GM12878 (cell line): ENCODE measurements around the gene RNF169. TPM values are rescaled to one million over a fixed set of nuclear protein-coding genes. Genes with fewer than 3 reads are reported as not detected.

Source experiments
- ATAC-seq: fragments of 200-7000 bp; cut with Tn5 transposase; 3 replicates; pipeline ENCODE4 v1.9.1; 2020; ENCODE audit warnings: mild to moderate bottlenecking, moderate library complexity
- BruUV-seq: library from RNA; stranded (reverse); fragments of 400-500 nt; replicated peaks from 2 replicates; lab custom pipeline; 2021; lab: Mats Ljungman, UMichigan
- CTCF ChIA-PET: fragments of 300-600 bp; sonication (Branson Sonifier 250); formaldehyde crosslinking; extraction: SDS; loops from one replicate; lab custom pipeline; 2021; ENCODE audit warnings: inconsistent platforms; lab: Yijun Ruan, JAX
- POLR2A ChIA-PET: fragments of 350-600 bp; formaldehyde crosslinking; extraction: SDS; loops from one replicate; lab custom pipeline; 2021; ENCODE audit warnings: inconsistent platforms; lab: Charles Lee
- RAD21 ChIA-PET: fragments of 300-600 bp; sonication (Branson Sonifier 250); formaldehyde crosslinking; loops from one replicate; lab custom pipeline; 2023; ENCODE audit warnings: antibody characterized with exemption; ENCODE audit not compliant: unreplicated experiment; lab: Charles Lee
- SMC1A ChIA-PET: fragments of 300-600 bp; sonication (Branson Sonifier 250); formaldehyde crosslinking; loops from one replicate; lab custom pipeline; 2023; ENCODE audit not compliant: unreplicated experiment, uncharacterized antibody; lab: Charles Lee
- DNase-seq: peaks from one replicate; pipeline ENCODE4 v3.0.0-alpha.2; 2011; ENCODE audit warnings: low read depth, low spot score
- FAIRE-seq: peaks from 3 replicates; lab custom pipeline; 2011; peaks lifted over from hg19 to GRCh38; lab: Jason Lieb, UNC
- H2AFZ ChIP-seq: 2 replicates; pipeline ENCODE4 v1.6.0; 2011; ENCODE audit warnings: low read depth, low read length, control low read depth; ENCODE audit not compliant: control insufficient read depth
- H3K27ac ChIP-seq: 2 replicates; pipeline ENCODE4 v1.5.1; 2011; ENCODE audit warnings: control low read depth; ENCODE audit not compliant: control insufficient read depth, insufficient read depth
- H3K27me3 ChIP-seq, 2 experiments: replicated peaks in 1 of 2; 2 replicates each; pipeline versions ENCODE4 v1.6.0 to v1.6.1; 2011; ENCODE audit warnings: low read length in 1 of 2; ENCODE audit not compliant: control insufficient read depth in 2 of 2, insufficient read depth in 2 of 2
- H3K36me3 ChIP-seq, 2 experiments: 2 replicates each; pipeline ENCODE4 v1.5.1; 2011; ENCODE audit warnings: low read length in 1 of 2; ENCODE audit not compliant: control insufficient read depth in 2 of 2, insufficient read depth in 2 of 2
- H3K4me1 ChIP-seq: 2 replicates; pipeline ENCODE4 v1.6.1; 2011; ENCODE audit warnings: mild to moderate bottlenecking, low read length, moderate library complexity, mixed read lengths; ENCODE audit not compliant: control insufficient read depth, insufficient read depth
- H3K4me2 ChIP-seq: 2 replicates; pipeline ENCODE4 v1.6.0; 2011; ENCODE audit warnings: control low read depth; ENCODE audit not compliant: control insufficient read depth, insufficient read depth
- H3K4me3 ChIP-seq: fragments of 200-600 bp; sonication (generic); 2 replicates; pipeline ENCODE4 v1.5.1; 2016
- H3K79me2 ChIP-seq: 2 replicates; pipeline ENCODE4 v1.6.0; 2011; ENCODE audit warnings: low read length; ENCODE audit not compliant: control insufficient read depth, insufficient read depth
- H3K9ac ChIP-seq: 2 replicates; pipeline ENCODE4 v1.8.0; 2011; ENCODE audit warnings: low read length, control low read depth, mixed read lengths; ENCODE audit not compliant: control insufficient read depth, insufficient read depth
- H3K9me3 ChIP-seq: replicated peaks from 3 replicates; pipeline ENCODE4 v1.5.1; 2011; ENCODE audit warnings: mild to moderate bottlenecking, low read length; ENCODE audit not compliant: control insufficient read depth, insufficient read depth
- H4K20me1 ChIP-seq: 2 replicates; pipeline ENCODE4 v1.6.0; 2011; ENCODE audit not compliant: control insufficient read depth, insufficient read depth
- ATF7 ChIP-seq: fragments of 450-650 bp; IDR thresholded peaks from 2 replicates; pipeline ENCODE4 v1.6.1; 2016; ENCODE audit warnings: low read depth, mild to moderate bottlenecking
- BCL11A ChIP-seq: IDR thresholded peaks from 2 replicates; pipeline ENCODE4 v1.6.1; 2011; ENCODE audit warnings: low read depth, low read length
- BCLAF1 ChIP-seq: fragments of 450-650 bp; IDR thresholded peaks from 2 replicates; pipeline ENCODE4 v1.6.1; 2017; ENCODE audit warnings: antibody characterized with exemption, mild to moderate bottlenecking, moderate library complexity
- CTCF ChIP-seq, 3 experiments: IDR thresholded peaks in 2 of 3; conservative IDR thresholded peaks in 1 of 3; 2 replicates each; pipeline ENCODE4 v1.5.1; 2011; ENCODE audit warnings: low read depth in 3 of 3, low read length in 3 of 3, mild to moderate bottlenecking in 3 of 3, control low read depth in 2 of 3, moderate library complexity in 2 of 3, inconsistent platforms in 1 of 3, mixed read lengths in 1 of 3; ENCODE audit not compliant: control insufficient read depth in 2 of 3, insufficient read depth in 1 of 3; ENCODE audit errors: extremely low read depth in 1 of 3
- EED ChIP-seq: sonication (generic); IDR thresholded peaks from 2 replicates; pipeline ENCODE4 v1.6.1; 2016; ENCODE audit warnings: antibody characterized with exemption, low read depth
- EGR1 ChIP-seq, 2 experiments: IDR thresholded peaks; 1 replicate in 1 of 2; 2 replicates in 1 of 2; pipeline ENCODE4 v1.6.1; 2011 to 2012; ENCODE audit warnings: low read depth in 2 of 2, low read length in 2 of 2, borderline replicate concordance in 1 of 2, mild to moderate bottlenecking in 1 of 2, moderate library complexity in 1 of 2
- ELK1 ChIP-seq: IDR thresholded peaks from 2 replicates; pipeline ENCODE4 v1.6.1; 2012; ENCODE audit warnings: low read depth, low read length, improper control_type of control experiment
- ETV6 ChIP-seq, 2 experiments: fragments of 450-650 bp in 1 of 2; IDR thresholded peaks in 1 of 2; conservative IDR thresholded peaks in 1 of 2; 2 replicates each; pipeline ENCODE4 v1.6.1; 2014; ENCODE audit warnings: antibody characterized with exemption in 1 of 2, borderline replicate concordance in 1 of 2, low read depth in 1 of 2, mild to moderate bottlenecking in 1 of 2, moderate library complexity in 1 of 2
- IKZF1 ChIP-seq: fragments of 450-650 bp; conservative IDR thresholded peaks from 2 replicates; pipeline ENCODE4 v1.6.1; 2017; ENCODE audit warnings: antibody characterized with exemption, mild to moderate bottlenecking
- IKZF2 ChIP-seq, 2 experiments: fragments of 450-650 bp; IDR thresholded peaks; 2 replicates each; pipeline ENCODE4 v1.6.1; 2017; ENCODE audit warnings: mild to moderate bottlenecking in 2 of 2, moderate library complexity in 2 of 2
- JUNB ChIP-seq: IDR thresholded peaks from 2 replicates; pipeline ENCODE4 v1.6.1; 2016; ENCODE audit warnings: antibody characterized with exemption, mild to moderate bottlenecking
- MXI1 ChIP-seq: fragments of 150-350 bp; IDR thresholded peaks from 2 replicates; pipeline ENCODE4 v1.6.1; 2011; ENCODE audit warnings: low read depth, mild to moderate bottlenecking, inconsistent platforms, low read length, improper control_type of control experiment
- NBN ChIP-seq: fragments of 450-650 bp; IDR thresholded peaks from 2 replicates; pipeline ENCODE4 v1.6.1; 2016
- NFIC ChIP-seq: IDR thresholded peaks from 2 replicates; pipeline ENCODE4 v1.6.1; 2012; ENCODE audit warnings: low read depth, mild to moderate bottlenecking, inconsistent platforms, low read length, moderate library complexity
- NR2F1 ChIP-seq: fragments of 450-650 bp; conservative IDR thresholded peaks from 2 replicates; pipeline ENCODE4 v1.6.1; 2017; ENCODE audit warnings: mild to moderate bottlenecking
- PML ChIP-seq: IDR thresholded peaks from 2 replicates; pipeline ENCODE4 v1.6.1; 2012; ENCODE audit warnings: low read length, inconsistent platforms
- RAD51 ChIP-seq: fragments of 450-650 bp; IDR thresholded peaks from 2 replicates; pipeline ENCODE4 v1.6.1; 2016; ENCODE audit warnings: moderate library complexity, mild to moderate bottlenecking, inconsistent platforms
- SPI1 ChIP-seq: IDR thresholded peaks from 2 replicates; pipeline ENCODE4 v1.6.1; 2011; ENCODE audit warnings: low read depth, mild to moderate bottlenecking, low read length, moderate library complexity, borderline replicate concordance; ENCODE audit not compliant: insufficient read depth
- WGBS: methylation state at CpG from one replicate; pipeline ENCODE4 v1.1.6; 2016; ENCODE audit warnings: low lambda C conversion rate; ENCODE audit not compliant: insufficient replicate concordance, insufficient coverage; ENCODE audit errors: missing lambda C conversion rate; 5-methylcytosine and 5-hydroxymethylcytosine counted together
- in situ Hi-C: fragments of 300-500 bp; cut with MboI; formaldehyde crosslinking; loops from 9 replicates; pipeline ENCODE4 v1.14.3; 2018; ENCODE audit warnings: mixed read lengths
- intact Hi-C: fragments of 100-400 bp; cut with micrococcal nuclease; formaldehyde crosslinking; loops from one replicate; pipeline ENCODE4 v1.14.2; 2022; ENCODE audit not compliant: unreplicated experiment
- polyA plus RNA-seq, 11 experiments: library from polyadenylated mRNA; depleted of rRNA in 4 of 11; unstranded in 6 of 11; stranded (reverse) in 5 of 11; fragments of >200 nt; fragmentation: Nextera tagmentation in 4 of 11; fragmentation: Illumina TruSeq in 1 of 11; extraction: Ambion mirVana in 4 of 11; extraction: Trizol in 1 of 11; gene quantifications; 1 replicate in 1 of 11; 2 replicates in 10 of 11; pipeline versions ENCODE4 v1.2.1 to v1.2.3, GENCODE V29; 2011 to 2016; ENCODE audit warnings: inconsistent platforms in 2 of 11, missing spikeins in 2 of 11, low read depth in 1 of 11
- total RNA-seq, 4 experiments: library from RNA; depleted of rRNA in 3 of 4; stranded (reverse); fragments of >200 nt in 3 of 4; fragmentation: Illumina TruSeq in 1 of 4; extraction: Trizol in 1 of 4; gene quantifications; 2 replicates each; pipeline versions ENCODE4 v1.2.1 to v1.2.3, GENCODE V29; 2013 to 2021

The RNF169 gene
- total and polyA plus RNA-seq, 10 of the 15 experiments (the other 5 are each of a cell fraction or from before 2014, with no cell fraction given) = 0.32 to 13.2 (median 6.4) TPM

DNA sequence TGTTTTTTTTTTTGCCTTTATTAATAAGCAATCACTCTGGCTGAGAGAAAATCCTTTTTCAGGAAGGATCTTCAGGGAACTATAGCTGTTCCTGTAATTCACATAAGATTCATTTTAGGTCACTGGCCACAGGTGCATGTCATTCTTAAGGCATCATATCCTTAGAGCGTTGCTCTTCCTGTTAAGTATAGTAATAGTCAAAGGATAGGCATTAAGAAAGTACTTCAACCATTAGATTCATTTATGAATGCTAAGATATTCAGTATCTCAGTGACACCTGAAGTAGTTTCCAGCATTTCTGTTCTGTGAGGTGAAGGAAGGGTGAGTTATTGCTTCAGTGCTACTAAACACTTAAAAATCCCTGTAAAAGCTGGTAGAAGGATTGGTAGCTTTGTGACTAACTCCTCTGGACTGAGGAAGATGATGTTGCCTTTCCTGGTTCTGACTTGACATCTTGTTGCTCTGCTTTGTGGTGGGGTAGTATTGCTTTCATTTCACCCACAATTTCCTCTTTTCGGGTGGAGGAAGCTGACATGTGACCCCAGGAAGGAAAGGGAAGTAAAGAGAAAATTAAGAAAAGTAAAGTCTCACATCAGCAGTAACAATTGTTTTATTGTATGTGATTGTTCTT, 34.7 kb downstream of the RNF169 start:
- no peaks in the 10 kb centered on the region for H4K20me1 ChIP-seq
- FAIRE-seq (peak; percentile 83), ATAC-seq (peak; percentile 87), DNase-seq (peak; percentile 64)
- POLR2A ChIA-PET = interaction anchor here (0.6 to 2.2 kb wide), 5 partner anchors 10 to 429 kb away, joined by 3 to 6 read pairs (median 4); partner anchors contain the start of gene RNF169
- H3K79me2 ChIP-seq = peaks cover 30% of the 10 kb centered on the region
- intact Hi-C loops (no loop called here), in situ Hi-C loops (no loop called here)
- CTCF ChIA-PET = interaction anchor here (0.9 kb wide), 1 partner anchor 150 kb away, joined by 3 read pairs; no protein-coding TSS in a partner anchor
- H3K4me2 ChIP-seq = peak overlapping the region; percentile 67
- H3K36me3 ChIP-seq = no peaks in the 10 kb centered on the region; a peak in 1 of 4 replicates
- SMC1A ChIA-PET = interaction anchor here (0.9 to 3.5 kb wide), 5 partner anchors 11 to 61 kb away, joined by 3 to 18 read pairs (median 3); no protein-coding TSS in a partner anchor
- H3K4me3 ChIP-seq = no peak overlapping the region
- 0% methylated on average over 2 of the region's 2 CpGs for WGBS
- H3K9me3 ChIP-seq = no peaks in the 10 kb centered on the region
- no peaks in the 10 kb centered on the region for H3K27me3 ChIP-seq
- H2AFZ ChIP-seq = no peak overlapping the region
- H3K4me1 ChIP-seq = peaks cover 19% of the 10 kb centered on the region
- H3K27ac ChIP-seq = peak overlapping the region; percentile 68
- BruUV-seq = no TSS peak
- H3K9ac ChIP-seq = no peak overlapping the region
- RAD21 ChIA-PET = interaction anchor here (1.4 kb wide), 2 partner anchors 11 to 28 kb away, joined by 5 to 8 read pairs; no protein-coding TSS in a partner anchor
- peak; percentile 71; the same call in 1 of the 2 replicates for TF ChIP-seq RAD51
- TF ChIP-seq IKZF2 (IDR thresholded peaks at IDR 0.05) = peak; percentile 47 to 55; a peak in 3 of 4 replicates
- 0 out of 2 replicates have a peak, but pooled peaks have one; percentile 13 for TF ChIP-seq NR2F1
- peak; percentile 71 for TF ChIP-seq IKZF1
- TF ChIP-seq CTCF (IDR thresholded peaks at IDR 0.05 in 2 of 3, conservative IDR thresholded peaks at IDR 0.05 in 1 of 3; ENCODE audit: control insufficient read depth in 2 of 3, extremely low read depth in 1 of 3, insufficient read depth in 1 of 3, low read depth in 3 of 3, low read length in 3 of 3) = no peak
- peak; percentile 38; the same call in 1 of the 2 replicates for TF ChIP-seq ATF7
- peak in 1 of 2 experiments; percentile 99; a peak in 2 of 4 replicates for TF ChIP-seq ETV6 (conservative IDR thresholded peaks at IDR 0.05 in 1 of 2, IDR thresholded peaks at IDR 0.05 in 1 of 2; ENCODE audit: borderline replicate concordance in 1 of 2, low read depth in 1 of 2)
- 0 out of 2 replicates have a peak, but pooled peaks have one; percentile 14 for TF ChIP-seq BCL11A
- peak; percentile 27; the same call in 1 of the 2 replicates for TF ChIP-seq SPI1
- no peak for TF ChIP-seq MXI1
- TF ChIP-seq NFIC = 0 out of 2 replicates have a peak, but pooled peaks have one; percentile 40
- TF ChIP-seq ELK1 = no peak
- TF ChIP-seq EGR1 (IDR thresholded peaks at IDR 0.05; ENCODE audit: borderline replicate concordance in 1 of 2, low read depth in 2 of 2, low read length in 2 of 2) = 0 out of 3 replicates have a peak, but pooled peaks of 1 of the 2 experiments have one; percentile 25
- TF ChIP-seq BCLAF1 = no peak
- no peak for TF ChIP-seq PML
- no peak for TF ChIP-seq NBN
- TF ChIP-seq JUNB = peak; percentile 31
- peak; percentile 77 for TF ChIP-seq EED
